GM18873 (cell line): ENCODE results near the gene FABP3.
"Not testable (repeated sequence)": the region's sequence is repeated elsewhere in the genome, so short reads cannot be mapped to it uniquely, and the experiment has no call there.

Experiments
- ATAC-seq: cut with Tn5 transposase; IDR thresholded peaks from one replicate; pipeline ENCODE4 v1.9.1; 2021; ENCODE audit warnings: mild to moderate bottlenecking, moderate library complexity, moderate number of reproducible peaks; ENCODE audit not compliant: unreplicated experiment, low FRiP score

The FABP3 gene

DNA sequence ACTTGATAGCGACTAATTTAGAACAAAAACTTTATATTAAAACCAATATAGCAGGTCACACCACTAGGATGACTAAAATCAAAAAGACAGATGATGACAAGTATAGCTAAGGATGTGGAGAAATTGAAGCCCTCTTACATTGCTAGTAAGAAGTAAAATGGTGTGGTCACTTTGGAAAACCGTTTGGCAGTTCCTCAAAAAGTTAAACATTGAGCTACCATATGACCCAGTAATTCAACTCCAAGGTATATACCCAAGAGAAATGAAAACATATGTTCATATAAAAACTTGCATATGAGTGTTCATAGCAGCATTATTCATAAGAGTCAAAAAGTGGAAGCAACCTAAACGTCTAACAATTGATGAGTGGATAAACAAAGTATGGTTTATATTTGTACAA lies 27.1 kb upstream of the FABP3 start:
- ATAC-seq = no peak

GRCh38 chr1:31398246-31398645 lies 25.4 kb upstream of the FABP3 start:
- no peak for ATAC-seq

DNA sequence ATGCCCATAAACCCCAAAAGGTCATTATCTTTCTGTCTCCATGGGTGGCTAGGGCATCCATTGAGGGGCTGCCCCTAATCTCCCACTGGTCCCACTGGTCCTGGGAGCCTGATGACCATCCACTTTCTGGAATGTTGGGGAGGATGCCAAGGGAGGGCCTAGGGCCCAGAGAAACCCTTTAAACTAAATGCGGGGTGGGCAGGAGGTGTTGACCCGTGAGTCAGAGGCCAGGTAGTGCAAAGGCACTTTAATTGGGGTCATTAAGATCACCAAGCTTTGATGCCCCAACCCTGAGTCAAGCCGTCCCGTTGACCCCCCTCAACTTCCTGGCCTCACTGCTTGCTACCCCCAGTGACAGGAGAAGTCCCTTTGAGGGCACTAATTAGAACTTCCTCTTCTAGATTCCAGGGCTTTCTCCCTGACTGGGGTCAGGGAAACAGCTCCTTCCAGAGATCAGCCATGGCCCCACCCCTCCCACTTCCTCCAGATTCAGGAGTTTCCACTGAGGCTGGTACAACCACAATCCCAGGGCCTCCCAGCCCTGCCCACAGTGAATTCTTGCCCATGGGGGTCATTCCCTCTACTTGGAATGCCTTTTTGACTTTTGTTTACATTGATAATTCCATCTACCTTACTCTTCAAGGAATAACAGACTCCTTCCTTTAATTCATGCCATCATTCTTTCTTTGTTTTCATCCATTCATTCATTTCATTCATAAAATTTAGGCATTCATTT lies 24.7 kb upstream of the FABP3 start:
- ATAC-seq = no peak

DNA sequence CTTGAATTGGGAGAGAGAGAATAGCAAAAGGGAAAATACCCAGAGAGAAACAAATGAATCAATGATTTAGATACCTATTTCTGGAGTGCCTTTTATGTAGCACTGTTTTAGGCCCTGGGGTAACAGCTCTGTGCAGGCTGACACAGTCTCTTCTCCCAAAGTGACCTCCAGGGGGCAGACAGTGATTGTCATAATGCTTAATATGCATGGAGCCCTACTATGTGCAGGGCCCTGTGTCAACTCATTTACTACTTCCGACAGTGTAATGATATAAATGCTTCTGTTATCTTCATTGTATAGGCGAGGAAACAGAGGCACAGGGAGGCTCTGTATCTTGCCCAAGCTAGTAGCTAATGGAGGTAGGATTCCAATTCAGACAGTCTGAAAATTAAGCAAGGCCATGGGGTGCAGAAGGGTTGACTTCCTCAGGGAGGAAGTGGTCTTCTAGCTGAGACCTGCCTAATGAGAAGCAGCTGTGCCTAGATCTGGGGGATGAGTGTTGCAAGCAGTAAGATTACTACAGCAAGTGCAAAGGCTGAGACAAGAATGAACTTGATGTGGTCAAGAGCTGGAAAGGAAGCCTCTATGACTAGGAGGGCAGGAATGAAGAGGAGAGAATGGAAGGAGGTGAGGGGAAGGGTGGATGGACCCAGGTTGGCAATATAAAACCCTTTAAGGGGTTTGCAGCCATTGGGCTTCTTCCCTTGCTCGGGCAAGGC lies 23.9 kb upstream of the FABP3 start:
- ATAC-seq = no peak

- no peak for ATAC-seq
These were observed 21.8 kb upstream of the FABP3 start for GRCh38 chr1:31394584-31395193.

GRCh38 chr1:31393463-31393862 lies 20.6 kb upstream of the FABP3 start:
- ATAC-seq = no peak

DNA sequence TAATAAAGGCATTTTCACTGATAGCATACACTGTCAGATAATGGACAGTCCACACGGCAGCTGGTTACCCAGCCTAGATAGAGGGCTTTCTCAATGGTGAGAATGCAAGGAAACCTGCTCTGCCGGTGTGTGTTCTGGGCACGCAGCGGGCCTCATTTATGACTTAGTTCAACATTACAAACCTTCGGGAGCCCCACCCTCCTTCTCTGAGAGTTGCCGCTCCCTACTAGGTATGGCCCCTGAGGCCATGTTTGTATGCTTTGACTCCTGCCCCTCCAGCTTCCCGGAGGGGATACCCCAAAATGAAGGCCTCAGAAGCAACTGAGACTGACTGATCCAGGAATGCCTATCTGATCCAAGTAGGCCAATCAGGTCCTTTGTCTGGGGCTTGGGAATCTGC lies 17.2 kb upstream of the FABP3 start:
- ATAC-seq = no peak

GRCh38 chr1:31389616-31390015 lies 16.7 kb upstream of the FABP3 start:
- ATAC-seq = no peak

DNA sequence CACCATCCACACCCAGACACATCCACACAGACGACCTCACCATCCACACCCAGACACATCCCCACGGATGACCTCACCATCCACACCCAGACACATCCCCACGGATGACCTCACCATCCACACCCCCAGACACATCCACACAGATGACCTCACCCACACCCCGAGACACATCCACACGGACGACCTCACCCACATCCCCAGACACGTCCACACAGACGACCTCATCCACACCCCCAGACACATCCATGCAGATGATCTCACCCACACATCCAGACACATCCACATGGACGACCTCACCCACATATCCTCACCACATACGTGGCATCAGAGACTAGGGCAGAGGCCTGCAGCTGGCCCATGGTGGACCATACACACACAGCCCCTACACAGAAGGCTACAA lies 14.7 kb upstream of the FABP3 start:
- ATAC-seq = no peak

DNA sequence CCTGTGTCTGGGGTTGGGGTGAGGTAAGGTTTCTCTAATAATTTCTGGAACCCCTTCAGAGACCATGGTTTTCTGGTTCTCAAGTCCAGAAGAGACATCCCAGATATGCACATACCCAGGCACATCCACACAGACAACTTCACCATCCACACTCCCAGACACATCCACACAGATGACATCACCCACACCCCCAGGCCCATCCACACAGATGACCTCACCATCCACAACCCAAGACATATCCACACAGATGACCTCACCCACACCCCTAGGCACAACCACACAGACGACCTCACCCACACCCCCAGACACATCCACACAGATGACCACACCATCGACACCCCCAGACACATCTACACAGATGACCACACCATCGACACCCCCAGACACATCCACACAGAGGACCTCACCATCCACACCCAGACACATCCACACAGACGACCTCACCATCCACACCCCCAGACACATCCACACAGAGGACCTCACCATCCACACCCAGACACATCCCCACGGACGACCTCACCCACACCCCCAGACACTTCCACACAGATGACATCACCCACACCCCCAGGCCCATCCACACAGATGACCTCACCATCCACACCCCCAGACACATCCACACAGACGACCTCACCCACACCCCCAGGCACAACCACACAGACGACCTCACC lies 13.8 kb upstream of the FABP3 start:
- ATAC-seq = not testable (repeated sequence)

GRCh38 chr1:31383967-31384366 lies 11.1 kb upstream of the FABP3 start:
- ATAC-seq = no peak

DNA sequence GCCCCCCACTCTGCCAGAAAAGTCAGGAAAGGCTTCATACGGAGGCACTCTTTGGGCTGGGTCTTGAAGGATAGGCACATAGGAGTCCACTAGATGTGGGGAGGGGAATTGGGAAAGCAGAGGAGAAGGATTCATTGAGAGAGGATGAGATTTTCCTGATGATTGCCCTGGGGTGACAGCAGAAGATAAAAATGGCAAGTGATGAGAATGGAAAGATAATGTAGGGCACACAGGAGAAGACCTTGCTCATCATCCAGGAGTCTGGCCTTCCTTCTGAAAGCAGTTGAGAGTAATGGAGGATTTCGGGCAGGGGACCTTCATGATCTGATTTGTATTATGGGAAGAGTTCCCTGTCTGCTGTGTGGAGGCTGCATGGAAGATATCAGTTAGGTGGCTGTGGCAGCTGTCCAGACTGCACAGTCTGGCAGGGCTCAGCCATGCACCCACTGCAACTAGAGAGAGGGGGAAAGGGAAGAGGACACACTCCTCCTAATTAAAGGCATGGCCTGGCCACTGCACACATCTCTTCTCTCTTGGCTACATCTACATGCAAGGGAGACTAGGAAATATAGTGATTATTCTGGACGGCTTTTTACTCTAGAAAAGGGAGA lies 9.6 kb upstream of the FABP3 start:
- no peak for ATAC-seq

DNA sequence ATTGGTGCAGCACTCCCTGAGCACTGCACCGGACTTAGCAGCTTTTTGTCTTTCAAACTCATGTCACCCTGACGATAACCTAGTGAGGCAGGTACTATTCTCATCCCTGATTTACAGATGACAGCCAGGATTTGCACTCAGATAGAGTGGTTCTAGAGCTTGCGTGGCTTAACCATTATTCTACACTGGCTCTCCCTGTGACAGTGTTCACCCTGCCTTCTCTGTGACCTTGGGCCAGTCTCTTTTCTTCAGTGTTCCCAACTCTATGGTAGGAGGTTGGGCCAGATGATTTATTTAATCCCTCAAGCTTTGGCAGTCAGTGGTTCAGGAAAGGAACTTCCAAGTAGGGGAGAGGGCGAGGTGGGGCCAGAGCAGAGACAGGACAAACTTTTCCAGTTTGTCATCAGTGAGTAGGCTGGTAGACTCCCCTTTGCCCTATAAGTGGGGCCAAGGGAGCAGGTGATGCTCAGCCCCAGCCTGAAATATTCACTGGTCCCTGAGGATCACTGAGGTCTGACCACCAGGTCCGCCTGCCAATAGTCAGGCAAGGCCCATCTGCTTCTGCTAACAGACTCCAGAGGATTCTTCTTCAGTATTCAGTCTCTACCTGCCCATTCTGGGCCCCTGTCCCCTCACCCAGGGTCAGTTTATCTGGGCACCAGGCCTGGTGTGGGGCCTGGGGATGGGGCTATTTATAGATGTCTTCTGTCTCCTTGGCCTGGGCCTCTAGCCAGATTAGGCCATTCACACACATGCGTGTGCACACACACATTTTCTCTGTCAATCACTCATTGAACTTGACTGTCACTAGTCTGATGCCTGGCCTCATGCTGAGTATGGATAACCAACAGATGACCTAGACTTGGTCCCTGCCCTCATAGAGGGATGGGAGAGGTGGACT lies 8.8 kb upstream of the FABP3 start:
- ATAC-seq = no peak

- no peak for ATAC-seq
These were observed 7.3 kb upstream of the FABP3 start for GRCh38 chr1:31380181-31380580.

DNA sequence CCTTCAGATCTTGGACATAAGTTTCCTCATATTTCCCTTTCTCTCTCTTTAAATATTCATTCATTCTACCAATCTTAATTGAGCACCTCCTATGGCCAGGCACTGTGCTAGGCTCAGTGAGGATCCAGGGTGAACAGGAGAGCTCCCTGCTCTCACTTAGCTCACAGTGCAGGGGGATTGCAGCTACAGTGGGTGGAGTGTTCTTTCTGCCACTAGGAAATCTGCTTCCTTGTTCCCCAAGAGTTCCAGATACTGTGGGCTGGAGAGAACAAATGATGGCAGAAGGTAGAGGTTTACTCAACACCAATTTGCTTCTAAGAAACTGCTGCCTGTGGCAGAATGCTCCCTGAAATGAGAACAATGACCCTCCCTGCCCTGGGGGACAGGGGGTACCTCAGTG lies 5.1 kb upstream of the FABP3 start:
- ATAC-seq = no peak

- no peak for ATAC-seq
These were observed 4.5 kb upstream of the FABP3 start for GRCh38 chr1:31377364-31377863.

GRCh38 chr1:31376375-31377134 lies 3.7 kb upstream of the FABP3 start:
- no peak for ATAC-seq

DNA sequence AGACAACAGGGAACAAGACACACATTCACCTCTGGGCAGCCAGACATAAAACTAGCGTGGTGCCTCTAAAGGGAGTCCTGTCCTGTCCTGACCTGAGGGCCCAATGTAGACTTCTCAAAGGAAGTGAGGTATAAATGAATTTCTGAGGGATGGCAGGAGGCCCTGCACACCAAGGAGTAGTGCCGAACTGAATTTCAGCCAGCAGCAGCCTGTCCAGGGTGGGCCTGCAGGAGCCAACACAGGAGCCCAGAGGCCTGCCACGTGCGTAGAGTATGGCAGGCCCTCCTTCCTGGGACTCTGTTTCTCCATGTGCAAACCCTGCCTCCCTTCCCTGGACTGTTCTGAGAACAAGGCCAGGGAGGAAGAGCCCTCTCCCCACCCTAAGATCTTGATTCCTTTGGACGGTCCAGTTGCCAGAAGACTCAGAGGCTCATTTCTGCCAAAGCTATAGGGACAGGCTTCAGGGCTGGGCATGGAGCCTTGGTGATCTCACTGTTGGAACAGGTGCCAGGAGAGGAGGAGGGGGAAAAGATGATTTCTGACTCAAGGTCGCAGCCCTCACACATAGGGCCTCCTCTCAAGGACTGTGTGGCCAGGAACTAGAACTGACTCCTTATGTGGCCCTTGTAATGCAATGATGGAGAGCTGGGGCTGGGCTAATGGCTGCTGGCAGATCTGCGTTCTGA lies 1.8 kb upstream of the FABP3 start:
- ATAC-seq = no peak
